SK-N-MC (cell line): ENCODE data around the gene TBL1X.

Experiments
- DNase-seq: peaks from one replicate; pipeline ENCODE4 v3.0.0-alpha.2; 2011; ENCODE audit warnings: low read depth, low spot score
- H3K27ac ChIP-seq: fragments of 200-600 bp; sonication (generic); 2 replicates; pipeline ENCODE4 v1.5.1; 2016; ENCODE audit warnings: mixed run types
- H3K36me3 ChIP-seq: fragments of 200-600 bp; sonication (generic); 2 replicates; pipeline ENCODE4 v1.6.1; 2017; ENCODE audit warnings: antibody characterized with exemption, low read length, mixed read lengths; ENCODE audit not compliant: insufficient read depth
- H3K4me3 ChIP-seq: fragments of 200-600 bp; sonication (generic); 2 replicates; pipeline ENCODE4 v1.5.1; 2016
- H3K9ac ChIP-seq: fragments of 200-600 bp; sonication (generic); 2 replicates; pipeline ENCODE4 v1.8.0; 2017; ENCODE audit warnings: mixed run types, mixed read lengths; ENCODE audit not compliant: insufficient read length
- H3K9me3 ChIP-seq: fragments of 200-600 bp; sonication (generic); 2 replicates; pipeline ENCODE4 v1.6.1; 2017; ENCODE audit warnings: low read depth, mild to moderate bottlenecking, antibody characterized with exemption, low read length, moderate library complexity, mixed read lengths
- EZH2 ChIP-seq: fragments of 200-600 bp; sonication (generic); IDR thresholded peaks from one replicate; pipeline ENCODE4 v1.6.1; 2017; ENCODE audit warnings: antibody characterized with exemption
- FOXP2 ChIP-seq: optimal IDR thresholded peaks from 2 replicates; pipeline ENCODE3; 2011; ENCODE audit warnings: mild to moderate bottlenecking, moderate library complexity; ENCODE audit not compliant: insufficient read depth; ENCODE audit errors: extremely low read length, control extremely low read depth
- POLR2AphosphoS5 ChIP-seq: IDR thresholded peaks from 2 replicates; pipeline ENCODE4 v1.6.1; 2012; ENCODE audit warnings: mild to moderate bottlenecking, low read depth, low read length, borderline replicate concordance

TBL1X gene

GRCh38 chrX:9681011-9681410, 216.2 kb downstream of the TBL1X start:
- Histone ChIP-seq H3K9me3 (no peaks in the 10 kb centered on the region), H3K9ac (no peak overlapping the region), H3K27ac (no peak overlapping the region), H3K4me3 (no peak overlapping the region), H3K36me3 (no peaks in the 10 kb centered on the region)
- DNase-seq: no peak
- TF ChIP-seq FOXP2 (no peak), POLR2AphosphoS5 (no peak), EZH2 (no peak)

GRCh38 chrX:9681422-9681821, 216.6 kb downstream of the TBL1X start:
- no peaks in the 10 kb centered on the region for H3K9me3 ChIP-seq
- DNase-seq: no peak
- no peak overlapping the region for H3K4me3 ChIP-seq
- TF ChIP-seq FOXP2: no peak
- no peak for TF ChIP-seq POLR2AphosphoS5
- TF ChIP-seq EZH2: no peak
- H3K9ac ChIP-seq: no peak overlapping the region
- no peaks in the 10 kb centered on the region for H3K36me3 ChIP-seq
- H3K27ac ChIP-seq: no peak overlapping the region

GRCh38 chrX:9682456-9682855, 217.6 kb downstream of the TBL1X start:
- TF ChIP-seq FOXP2 (no peak), POLR2AphosphoS5 (no peak), EZH2 (no peak)
- DNase-seq: no peak
- Histone ChIP-seq H3K9ac (no peak overlapping the region), H3K27ac (no peak overlapping the region), H3K4me3 (no peak overlapping the region), H3K9me3 (no peaks in the 10 kb centered on the region), H3K36me3 (no peaks in the 10 kb centered on the region)

GRCh38 chrX:9682861-9683260, 218.0 kb downstream of the TBL1X start:
- Histone ChIP-seq H3K4me3 (no peak overlapping the region), H3K9ac (no peak overlapping the region), H3K27ac (no peak overlapping the region), H3K9me3 (no peaks in the 10 kb centered on the region), H3K36me3 (no peaks in the 10 kb centered on the region)
- TF ChIP-seq EZH2: no peak
- no peak for TF ChIP-seq FOXP2
- no peak for TF ChIP-seq POLR2AphosphoS5
- no peak for DNase-seq

GRCh38 chrX:9683350-9683749, 218.5 kb downstream of the TBL1X start:
- DNase-seq: no peak
- no peaks in the 10 kb centered on the region for H3K9me3 ChIP-seq
- TF ChIP-seq EZH2: no peak
- TF ChIP-seq FOXP2: no peak
- TF ChIP-seq POLR2AphosphoS5: no peak
- H3K9ac ChIP-seq: no peak overlapping the region
- no peaks in the 10 kb centered on the region for H3K36me3 ChIP-seq
- H3K27ac ChIP-seq: no peak overlapping the region
- H3K4me3 ChIP-seq: no peak overlapping the region

- Histone ChIP-seq H3K27ac (no peak overlapping the region), H3K9me3 (no peaks in the 10 kb centered on the region), H3K9ac (no peak overlapping the region), H3K4me3 (no peak overlapping the region), H3K36me3 (peaks cover under 1% of the 10 kb centered on the region; the same call in 1 of the 2 replicates)
- TF ChIP-seq EZH2 (no peak), POLR2AphosphoS5 (no peak), FOXP2 (no peak)
- no peak for DNase-seq
Measured at GRCh38 chrX:9687899-9688298, 223.0 kb downstream of the TBL1X start.

- Histone ChIP-seq H3K36me3 (peaks cover 7% of the 10 kb centered on the region; the same call in 1 of the 2 replicates), H3K4me3 (no peak overlapping the region), H3K9ac (no peak overlapping the region), H3K9me3 (no peaks in the 10 kb centered on the region), H3K27ac (no peak overlapping the region)
- DNase-seq: no peak
- TF ChIP-seq POLR2AphosphoS5 (no peak), FOXP2 (no peak), EZH2 (no peak)
Measured at GRCh38 chrX:9688833-9689232, 224.0 kb downstream of the TBL1X start.

GRCh38 chrX:9690046-9690445, 225.2 kb downstream of the TBL1X start:
- Histone ChIP-seq H3K9me3 (no peaks in the 10 kb centered on the region), H3K9ac (no peak overlapping the region), H3K36me3 (peaks cover 7% of the 10 kb centered on the region; the same call in 1 of the 2 replicates), H3K27ac (no peak overlapping the region), H3K4me3 (no peak overlapping the region)
- DNase-seq: no peak
- no peak for TF ChIP-seq POLR2AphosphoS5
- TF ChIP-seq EZH2: no peak
- TF ChIP-seq FOXP2: no peak

GRCh38 chrX:9693307-9694001, 228.6 kb downstream of the TBL1X start:
- Histone ChIP-seq H3K36me3 (peaks cover 7% of the 10 kb centered on the region; the same call in 1 of the 2 replicates), H3K27ac (no peak overlapping the region), H3K9me3 (no peaks in the 10 kb centered on the region), H3K4me3 (no peak overlapping the region), H3K9ac (no peak overlapping the region)
- DNase-seq: no peak
- TF ChIP-seq EZH2 (no peak), FOXP2 (no peak), POLR2AphosphoS5 (no peak)
